ENCODE results near the gene FABP6. TPM values are rescaled to one million over a fixed set of nuclear protein-coding genes. Genes with fewer than 3 reads are reported as not detected.

FABP6 gene
- total and polyA plus RNA-seq, 9 of the 15 experiments (the other 6 are each of a cell fraction or from before 2014, with no cell fraction given), result 0.11 to 0.33 (median 0.21) TPM; not detected in 4

- TF ChIP-seq ARID3B (CRISPR knock-in tag; IDR thresholded peaks at IDR 0.05; ENCODE audit: borderline replicate concordance) (no peak), ZBTB7A (IDR thresholded peaks at IDR 0.05; ENCODE audit: borderline replicate concordance, control insufficient read depth, low read depth, low read length) (peak; percentile 59; the same call in 1 of the 2 replicates), GTF2F1 (IDR thresholded peaks at IDR 0.05; ENCODE audit: low read depth, low read length) (no peak), C11orf30 (IDR thresholded peaks at IDR 0.05; ENCODE audit: low read depth) (no peak), NONO (IDR thresholded peaks at IDR 0.05; ENCODE audit: low read depth in 2 of 2, low read length in 1 of 2) (peak in 1 of 2 experiments; percentile 88; a peak in 2 of 4 replicates), NFE2 (IDR thresholded peaks at IDR 0.05; ENCODE audit: low read depth) (peak; percentile 71; the same call in 1 of the 2 replicates), SMARCA5 (IDR thresholded peaks at IDR 0.05) (no peak), TCF15 (CRISPR knock-in tag; IDR thresholded peaks at IDR 0.05) (no peak), TAF9B (IDR thresholded peaks at IDR 0.05; ENCODE audit: partially characterized antibody) (peak; percentile 91), THRB (CRISPR knock-in tag; conservative IDR thresholded peaks at IDR 0.05) (peak; percentile 79; the same call in 1 of the 2 replicates), HLTF (IDR thresholded peaks at IDR 0.05) (peak; percentile 97), CREB3L1 (IDR thresholded peaks at IDR 0.05; ENCODE audit: borderline replicate concordance, low read depth) (peak; percentile 68; the same call in 1 of the 2 replicates), CREB1 (IDR thresholded peaks at IDR 0.05) (peak; percentile 90), CREB1 (CRISPR knock-in tag; IDR thresholded peaks at IDR 0.05) (peak; percentile 72), UBTF (IDR thresholded peaks at IDR 0.05; ENCODE audit: borderline replicate concordance in 1 of 2, low read depth in 2 of 2, low read length in 2 of 2) (peak; percentile 31 to 56; a peak in 1 of 4 replicates), ZNF311 (CRISPR knock-in tag; IDR thresholded peaks at IDR 0.05) (peak; percentile 63; the same call in 1 of the 2 replicates)
These were observed 31.8 kb downstream of the FABP6 start (continued) for GRCh38 chr5:160260881-160261815.

All from K562 (cell line).